ENCODE data around the gene PDE3A. TPM values are rescaled to one million over a fixed set of nuclear protein-coding genes. Genes with fewer than 3 reads are reported as not detected.

Gene PDE3A
- total RNA-seq, 1 experiment from 2014 or later, result 0.12 TPM

DNA sequence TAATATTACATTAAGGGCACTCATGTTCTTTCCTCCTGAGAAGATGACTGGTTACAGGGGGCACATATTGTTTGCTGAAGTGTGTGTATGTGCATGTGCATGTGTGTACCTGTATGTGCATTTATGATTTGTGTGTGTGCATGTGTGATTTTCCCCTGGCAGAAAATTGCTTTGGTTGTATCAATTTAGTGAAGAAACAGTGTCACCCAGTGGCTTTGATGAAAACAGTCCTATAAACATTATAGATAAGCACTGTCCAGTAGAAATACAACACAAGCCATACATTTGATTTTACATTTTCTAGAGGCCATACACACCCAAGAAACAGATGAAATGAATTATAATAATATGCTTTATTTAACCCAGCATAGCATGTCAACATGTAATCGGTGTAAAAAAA, 8.6 kb downstream of the PDE3A start (continued):
- TF ChIP-seq ZBTB33 (IDR thresholded peaks at IDR 0.05; ENCODE audit: extremely low read depth, insufficient replicate concordance, low read length), result no peak
- TF ChIP-seq CBX3 (IDR thresholded peaks at IDR 0.05; ENCODE audit: low read depth), result peak; percentile 34; the same call in 1 of the 2 replicates
- peak; percentile 27 to 67 (median 33); a peak in 4 of 6 replicates for TF ChIP-seq CTCF (IDR thresholded peaks at IDR 0.05 in 2 of 3, conservative IDR thresholded peaks at IDR 0.05 in 1 of 3; ENCODE audit: borderline replicate concordance in 1 of 3, insufficient read depth in 1 of 3, low read depth in 2 of 3, low read length in 2 of 3)
- peak; percentile 77 for TF ChIP-seq RAD21 (IDR thresholded peaks at IDR 0.05; ENCODE audit: low read depth)
- no peak for TF ChIP-seq FOSL1 (IDR thresholded peaks at IDR 0.05; ENCODE audit: low read depth)
- TF ChIP-seq EZH2 (IDR thresholded peaks at IDR 0.05), result no peak

DNA sequence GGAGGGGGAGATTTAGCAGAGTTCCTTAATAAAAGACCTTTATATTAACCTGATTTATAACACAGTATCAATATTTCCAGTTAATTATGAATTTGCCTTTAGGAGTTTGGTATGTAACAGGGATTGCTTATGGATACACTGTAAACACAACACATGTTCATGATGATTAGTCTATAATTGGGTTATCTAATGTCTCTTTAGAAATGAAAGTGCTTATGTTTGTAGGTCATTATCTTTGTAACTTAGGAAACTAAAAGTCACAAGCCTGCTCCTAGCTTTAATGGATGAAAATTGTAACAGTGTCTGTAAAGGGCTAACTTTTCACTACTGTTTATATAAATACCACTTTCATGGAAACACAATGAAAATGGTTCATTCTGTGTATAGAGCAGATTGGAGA, 9.4 kb downstream of the PDE3A start:
- POLR2A ChIA-PET, result no interaction called here
- ATAC-seq (no peak), DNase-seq (ENCODE audit: low read depth, low spot score) (no peak)
- CTCF ChIA-PET, result no interaction called here
- Histone ChIP-seq H3K36me3 (ENCODE audit: control insufficient read depth in 1 of 2, insufficient read depth in 2 of 2, low read length in 2 of 2) (no peaks in the 10 kb centered on the region), H3K4me2 (ENCODE audit: low read length) (no peak overlapping the region), H3K9ac (ENCODE audit: low read length) (no peak overlapping the region), H4K20me1 (ENCODE audit: insufficient read depth) (no peaks in the 10 kb centered on the region), H2AFZ (ENCODE audit: low read depth, low read length, poor library complexity, severe bottlenecking) (no peak overlapping the region), H3K9me2 (ENCODE audit: insufficient read depth) (no peaks in the 10 kb centered on the region), H3K79me2 (ENCODE audit: insufficient read depth, low read length) (no peaks in the 10 kb centered on the region), H3K4me3 (replicated peaks in 1 of 2; ENCODE audit: low read depth in 1 of 2, low read length in 2 of 2) (no peak overlapping the region), H3K4me1 (ENCODE audit: control insufficient read depth in 1 of 2, insufficient read depth in 2 of 2, low read length in 2 of 2) (no peaks in the 10 kb centered on the region), H3K9me3 (ENCODE audit: control insufficient read depth in 1 of 2, insufficient read depth in 1 of 2, low read depth in 1 of 2, low read length in 2 of 2) (no peaks in the 10 kb centered on the region), H3K27me3 (ENCODE audit: insufficient read depth, low read length) (0 out of 2 replicates have a peak, but pooled peaks cover 4% of the 10 kb centered on the region), H3K27ac (ENCODE audit: low read depth, low read length) (no peak overlapping the region)
- no TSS peak for BruUV-seq (replicated peaks)
- intact Hi-C loops (cut with micrococcal nuclease), result loop anchor here (1.0 to 5.0 kb wide), 4 partner anchors 462 to 805 kb away; no protein-coding TSS in a partner anchor
- RAD21 ChIA-PET (ENCODE audit: low non-redundant PET in 1 of 2, low total read pairs in 2 of 2, uncharacterized antibody in 2 of 2, unreplicated experiment in 2 of 2), result no interaction called here
- no peak for TF ChIP-seq EZH2phosphoT487 (IDR thresholded peaks at IDR 0.05; ENCODE audit: borderline replicate concordance)
- no peak for TF ChIP-seq YY1 (IDR thresholded peaks at IDR 0.05; ENCODE audit: extremely low read depth, insufficient replicate concordance, low read depth, low read length)
- TF ChIP-seq EZH2 (IDR thresholded peaks at IDR 0.05), result no peak
- TF ChIP-seq, protein P1, sequence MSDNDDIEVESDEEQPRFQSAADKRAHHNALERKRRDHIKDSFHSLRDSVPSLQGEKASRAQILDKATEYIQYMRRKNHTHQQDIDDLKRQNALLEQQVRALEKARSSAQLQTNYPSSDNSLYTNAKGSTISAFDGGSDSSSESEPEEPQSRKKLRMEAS (IDR thresholded peaks at IDR 0.05), result no peak
- no peak for TF ChIP-seq SIN3A (IDR thresholded peaks at IDR 0.05; ENCODE audit: low read depth)

Data from HCT116 (cell line).